ENCODE measurements around the gene LITAFD. TPM values are rescaled to one million over a fixed set of nuclear protein-coding genes. Genes with fewer than 3 reads are reported as not detected.

The LITAFD gene
- total RNA-seq, 1 experiment from 2014 or later = not detected

DNA sequence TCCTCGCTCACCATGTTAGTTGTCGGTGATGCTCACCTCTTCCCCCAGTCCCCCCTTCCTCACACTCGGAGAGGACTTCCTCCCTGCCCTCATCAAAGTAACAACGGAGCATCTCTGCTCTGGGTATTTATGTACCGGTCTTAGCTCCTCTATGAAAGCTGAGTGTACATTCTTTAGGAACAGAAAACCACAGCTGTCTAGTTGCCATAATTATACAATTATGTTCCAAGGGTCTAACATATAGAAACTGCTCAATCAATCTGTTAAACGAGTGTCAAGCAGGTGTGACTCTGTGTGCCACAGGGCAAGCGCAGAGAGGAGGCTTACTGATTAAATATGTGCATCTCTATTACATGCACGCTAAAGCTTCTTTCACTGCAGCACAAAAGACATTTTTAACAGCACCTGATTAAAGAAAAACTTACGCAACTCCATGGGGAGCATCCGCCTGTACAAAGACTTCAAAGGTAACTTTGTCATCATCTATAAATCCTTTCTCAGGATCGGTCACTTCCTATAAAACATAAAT lies 37.8 kb downstream of the LITAFD start:
- no peak for DNase-seq (ENCODE audit: low spot score)

DNA sequence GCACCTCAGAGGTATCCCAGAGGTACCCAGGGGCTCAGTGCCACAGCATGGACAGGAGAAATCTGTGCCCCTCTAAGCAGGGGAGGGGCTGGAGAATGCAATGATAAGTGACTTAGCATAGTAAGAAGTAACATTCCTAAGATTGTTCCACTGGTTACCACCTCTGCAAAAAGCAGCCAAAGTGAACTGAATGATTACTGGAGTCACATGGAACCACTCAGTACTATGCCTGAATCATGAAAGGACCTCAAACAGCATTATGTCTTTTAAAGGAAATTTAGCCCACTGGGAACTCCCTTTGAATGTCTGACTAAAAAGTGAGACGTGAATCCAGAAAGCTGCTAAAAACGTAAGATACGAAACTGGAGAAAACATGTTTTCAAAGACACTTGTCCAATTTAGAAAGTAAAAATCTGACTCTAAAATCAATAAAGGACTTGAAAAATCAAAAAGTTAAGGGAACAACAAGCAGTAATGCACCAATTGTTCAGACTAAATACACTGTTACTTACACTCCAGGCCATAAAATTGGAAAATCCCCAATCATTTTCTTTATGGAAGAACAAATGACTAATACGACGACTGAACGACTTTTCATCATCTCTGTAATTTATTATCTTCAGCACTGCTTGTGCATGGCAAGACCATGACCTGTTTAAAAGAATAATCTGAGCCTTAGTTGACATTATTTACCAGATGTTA lies 38.6 kb downstream of the LITAFD start:
- DNase-seq (ENCODE audit: low spot score) = no peak

- DNase-seq (ENCODE audit: low spot score) = no peak
Measured at GRCh38 chr16:8921347-8921984, 39.3 kb downstream of the LITAFD start.

GRCh38 chr16:8923199-8923598 lies 41.0 kb downstream of the LITAFD start:
- no peak for DNase-seq (ENCODE audit: low spot score)

DNA sequence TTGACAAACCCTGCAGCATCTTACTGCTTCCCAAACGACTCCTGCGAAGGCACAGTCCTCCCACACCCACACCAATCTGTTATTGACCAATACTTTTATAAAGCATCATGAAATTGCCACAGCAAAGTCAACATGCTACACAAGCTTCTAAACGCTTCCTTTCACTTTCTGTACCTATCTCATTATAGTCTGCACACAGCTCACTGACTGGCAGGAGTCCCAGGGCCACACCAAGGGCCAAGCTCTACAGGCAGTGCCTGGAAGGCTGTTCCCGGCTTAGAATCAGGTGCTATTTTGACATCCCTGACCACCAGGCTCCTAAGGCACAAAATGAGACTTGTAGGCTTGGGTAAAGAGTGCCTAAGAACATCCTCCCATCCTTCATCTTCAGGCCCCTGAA lies 42.1 kb downstream of the LITAFD start:
- no peak for DNase-seq (ENCODE audit: low spot score)

DNA sequence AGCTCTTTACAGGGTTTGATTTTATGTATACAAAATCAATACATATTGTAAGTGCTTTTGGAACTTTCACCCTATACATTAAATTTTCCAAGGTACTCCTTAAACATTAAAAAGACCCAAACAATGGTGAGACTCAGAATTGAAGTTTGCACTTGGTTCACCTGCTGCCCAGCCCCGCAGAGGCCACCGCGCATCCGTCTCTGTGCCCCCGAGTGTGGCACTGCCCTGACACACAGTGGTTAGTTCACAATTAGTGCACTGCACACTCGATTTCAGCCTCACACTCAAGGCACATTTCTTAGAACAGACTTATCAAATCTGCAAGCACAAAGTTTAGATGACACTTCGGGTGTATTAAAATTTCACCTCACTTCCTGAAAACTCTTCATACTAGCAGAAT lies 43.3 kb downstream of the LITAFD start:
- DNase-seq (ENCODE audit: low spot score) = no peak

DNA sequence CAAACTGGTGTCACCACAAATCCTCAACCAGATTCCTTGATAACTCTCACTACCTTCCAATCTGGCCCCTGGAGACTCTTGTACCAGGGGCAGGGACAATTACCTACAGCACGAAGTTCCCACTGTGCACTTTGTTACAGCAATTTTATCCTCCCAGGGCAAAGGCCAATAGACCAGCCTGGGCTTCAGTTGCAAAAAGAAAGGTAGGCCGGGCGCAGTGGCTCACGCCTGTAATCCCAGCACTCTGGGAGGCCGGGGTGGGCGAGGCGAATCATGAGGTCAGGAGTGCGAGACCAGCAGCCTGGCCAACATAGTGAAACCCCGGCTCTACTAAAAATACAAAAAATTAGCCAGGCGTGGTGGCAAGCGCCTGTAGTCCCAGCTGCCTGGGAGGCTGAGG lies 44.7 kb downstream of the LITAFD start:
- DNase-seq (ENCODE audit: low spot score) = no peak

DNA sequence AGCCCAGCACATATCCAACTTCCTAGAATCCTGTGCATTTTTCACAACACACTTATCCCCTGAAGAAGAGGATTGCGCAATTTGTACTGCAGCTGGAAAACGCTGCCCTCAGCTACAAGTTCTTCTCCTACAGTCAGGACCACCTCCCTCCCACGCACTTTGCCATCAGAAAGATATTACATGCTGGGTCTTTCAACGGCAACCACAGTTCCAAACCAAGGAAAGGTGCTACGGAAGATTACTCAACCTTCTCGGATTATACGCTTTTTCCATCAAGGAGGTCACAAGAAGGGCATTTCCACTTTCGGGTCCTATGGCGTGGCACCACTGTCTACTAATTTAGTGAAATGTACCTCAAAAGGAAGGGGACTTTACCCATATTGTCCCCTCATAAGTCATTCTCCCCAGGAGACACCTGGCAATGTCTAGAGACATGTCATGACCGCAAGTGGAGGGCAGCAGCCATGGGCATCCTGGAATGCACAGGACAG lies 46.4 kb downstream of the LITAFD start:
- DNase-seq (ENCODE audit: low spot score) = no peak

- no peak for DNase-seq (ENCODE audit: low spot score)
Measured at GRCh38 chr16:8929086-8929748, 47.1 kb downstream of the LITAFD start.

DNA sequence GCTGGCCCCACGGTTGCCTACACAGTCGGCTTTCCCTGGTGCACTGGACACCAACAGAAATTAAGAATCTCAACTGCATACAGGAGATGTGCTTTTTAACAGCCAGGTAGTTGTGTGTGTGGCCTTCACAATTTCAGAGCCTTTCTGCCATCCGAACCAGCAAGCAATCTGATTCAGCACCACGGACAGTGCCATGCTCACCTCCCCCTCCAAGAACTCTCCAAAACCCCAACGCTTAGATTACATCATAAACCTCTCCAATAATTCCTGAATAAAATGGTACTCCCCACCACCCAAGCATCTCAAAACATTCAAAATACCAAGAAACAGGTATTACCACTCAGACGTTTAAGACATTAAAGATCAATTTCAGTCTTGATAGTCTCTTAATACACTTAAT lies 49.7 kb downstream of the LITAFD start:
- peak; percentile 30 for DNase-seq (ENCODE audit: low spot score)

- no peak for DNase-seq (ENCODE audit: low spot score)
Measured at GRCh38 chr16:8934601-8935000, 52.5 kb downstream of the LITAFD start.

Other genes starting within 250 kb of the LITAFD start
- 0.36 and 1.1 TPM in 2 replicates for gene ABAT, start 207.7 kb upstream of the LITAFD start, total RNA-seq (2014; rRNA removed; shearing (Covaris generic))
- gene TMEM186, start 84.7 kb upstream of the LITAFD start, total RNA-seq (2014; rRNA removed; shearing (Covaris generic)) = 7.5 and 11.7 TPM in 2 replicates
- gene PMM2, start 84.5 kb upstream of the LITAFD start, total RNA-seq (2014; rRNA removed; shearing (Covaris generic)) = 49.0 and 65.5 TPM in 2 replicates
- 197 and 220 TPM in 2 replicates for gene CARHSP1, start 13.3 kb upstream of the LITAFD start, total RNA-seq (2014; rRNA removed; shearing (Covaris generic))
- 45.8 and 64.7 TPM in 2 replicates for gene USP7, start 81.6 kb downstream of the LITAFD start, total RNA-seq (2014; rRNA removed; shearing (Covaris generic))
- gene HAPSTR1, start 209.3 kb downstream of the LITAFD start, total RNA-seq (2014; rRNA removed; shearing (Covaris generic)) = 30.3 and 31.4 TPM in 2 replicates

Measured in HT-29 (cell line).